HUDEP-2 (cell line): Measurements from ENCODE around the gene GGT6.

Source experiments
- DNase-seq, 76 experiments: peaks; one replicate each; lab custom pipeline; 2025; ENCODE audit not compliant: unreplicated experiment in 76 of 76; lab: John Stamatoyannopoulos, UW

GGT6 gene

GRCh38 chr17:4554997-4555799, 5.2 kb downstream of the GGT6 start, which contains the start of gene MYBBP1A:
Gene MYBBP1A, minus strand, starts transcription at chr17:4555384. Its CDS starts 60 bp downstream, at chr17:4555324.
- DNase-seq: peak in 75 of 76 experiments; percentile 25 to 96 (median 92)

- DNase-seq: no peak
Measured at GRCh38 chr17:4554441-4554996, 5.9 kb downstream of the GGT6 start.

DNA sequence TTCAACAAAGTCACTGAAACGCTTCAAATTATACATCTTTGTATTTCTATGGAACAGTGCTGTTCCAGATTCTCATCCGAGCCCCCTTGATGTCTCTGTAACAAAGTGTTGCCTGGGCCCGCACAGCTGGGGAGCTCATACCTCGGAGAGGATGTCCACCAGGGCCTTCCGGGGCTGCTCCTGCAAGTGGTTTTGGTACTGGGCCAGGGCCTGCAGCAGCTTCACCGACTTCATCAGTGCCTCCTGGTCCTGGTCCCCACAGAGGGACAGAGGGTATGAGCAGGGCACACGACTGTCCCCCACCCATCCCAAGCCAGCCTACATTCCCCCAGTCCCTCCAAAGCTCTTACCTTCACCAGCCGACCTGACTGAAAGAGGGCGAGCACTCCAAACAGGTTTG, 6.7 kb downstream of the GGT6 start:
- DNase-seq: peak in 1 of 76 experiments; percentile 9

DNA sequence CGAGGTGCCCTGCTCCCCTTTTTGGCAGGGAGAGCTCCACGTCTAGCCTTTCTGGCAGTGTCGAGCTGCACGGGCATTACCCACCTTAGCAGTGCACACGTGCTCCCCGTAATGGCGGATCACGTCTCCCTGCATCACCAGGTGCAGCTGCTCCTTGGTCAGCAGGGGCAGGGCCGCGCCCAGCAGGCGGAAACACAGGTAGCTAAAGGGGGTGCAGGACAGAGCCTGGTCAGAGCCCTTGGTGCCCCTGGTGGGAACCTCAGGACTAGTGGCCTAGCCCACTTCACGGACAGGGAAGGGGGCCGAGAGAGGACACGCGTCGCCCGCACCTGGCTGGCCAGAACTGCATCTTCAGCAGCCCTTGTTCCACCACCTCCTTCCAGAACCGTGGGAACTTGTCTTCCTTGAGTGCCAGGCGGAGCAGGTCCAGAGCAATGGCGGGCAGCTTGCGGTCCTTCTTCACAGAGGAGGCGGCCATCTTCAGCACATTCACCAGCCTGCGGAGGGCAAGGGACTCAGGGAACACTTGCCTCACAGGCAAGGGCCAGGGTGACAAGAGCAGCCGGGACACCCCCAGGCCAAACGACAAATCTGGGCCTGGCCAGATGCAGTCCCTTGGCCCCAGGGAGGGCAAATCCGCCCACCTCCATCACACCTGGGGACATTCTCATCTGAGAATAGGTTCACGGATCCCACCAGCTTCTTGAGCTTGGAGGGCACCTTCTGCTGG, 8.4 kb downstream of the GGT6 start:
- no peak for DNase-seq

- DNase-seq: peak in 35 of 76 experiments; percentile 2 to 56 (median 30)
Measured at GRCh38 chr17:4551141-4551540, 9.2 kb downstream of the GGT6 start.

GRCh38 chr17:4550534-4551039, 9.8 kb downstream of the GGT6 start:
- DNase-seq: no peak

- no peak for DNase-seq
Measured at GRCh38 chr17:4549781-4550533, 10.4 kb downstream of the GGT6 start.

DNA sequence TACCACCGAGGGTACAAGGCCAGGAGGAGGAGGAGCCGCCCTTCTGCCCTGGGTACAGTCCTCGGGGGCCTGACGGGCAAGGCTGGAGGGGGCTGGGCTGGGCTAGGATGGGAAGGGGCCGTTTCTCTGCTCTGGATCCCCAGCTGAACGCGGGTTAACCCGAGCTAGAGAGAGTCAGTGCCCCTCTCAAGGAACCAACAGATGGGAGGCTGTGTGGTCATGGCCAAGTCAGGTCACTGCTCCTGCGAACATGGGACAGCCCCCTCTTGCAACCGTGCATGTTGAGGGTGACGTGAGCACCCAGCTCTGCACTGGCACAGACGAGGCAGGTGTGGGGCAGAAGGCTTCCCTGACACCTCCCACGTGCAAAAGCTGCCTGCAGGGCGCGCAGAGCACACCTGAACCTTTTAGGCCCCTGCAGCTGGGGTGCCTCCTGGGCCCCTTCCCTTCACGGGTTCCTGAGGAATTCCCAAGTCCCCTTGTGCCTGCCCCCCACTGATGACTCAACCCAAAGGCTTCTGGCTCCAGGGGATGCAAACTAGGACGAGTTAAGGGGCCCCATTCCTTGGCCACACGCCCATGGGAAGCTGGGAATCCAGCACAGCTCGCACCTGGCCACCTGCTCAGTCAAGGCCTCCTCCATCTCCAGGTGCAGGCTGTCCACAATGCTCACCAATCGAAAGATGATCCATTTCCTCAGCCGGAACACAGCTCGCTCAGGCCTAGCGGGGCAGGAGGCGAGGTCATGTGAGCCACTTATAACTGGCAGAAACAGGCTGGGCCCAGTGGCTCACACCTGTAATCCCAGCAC, 11.5 kb downstream of the GGT6 start:
- no peak for DNase-seq

GRCh38 chr17:4548061-4548461, 12.3 kb downstream of the GGT6 start:
- DNase-seq: no peak

DNA sequence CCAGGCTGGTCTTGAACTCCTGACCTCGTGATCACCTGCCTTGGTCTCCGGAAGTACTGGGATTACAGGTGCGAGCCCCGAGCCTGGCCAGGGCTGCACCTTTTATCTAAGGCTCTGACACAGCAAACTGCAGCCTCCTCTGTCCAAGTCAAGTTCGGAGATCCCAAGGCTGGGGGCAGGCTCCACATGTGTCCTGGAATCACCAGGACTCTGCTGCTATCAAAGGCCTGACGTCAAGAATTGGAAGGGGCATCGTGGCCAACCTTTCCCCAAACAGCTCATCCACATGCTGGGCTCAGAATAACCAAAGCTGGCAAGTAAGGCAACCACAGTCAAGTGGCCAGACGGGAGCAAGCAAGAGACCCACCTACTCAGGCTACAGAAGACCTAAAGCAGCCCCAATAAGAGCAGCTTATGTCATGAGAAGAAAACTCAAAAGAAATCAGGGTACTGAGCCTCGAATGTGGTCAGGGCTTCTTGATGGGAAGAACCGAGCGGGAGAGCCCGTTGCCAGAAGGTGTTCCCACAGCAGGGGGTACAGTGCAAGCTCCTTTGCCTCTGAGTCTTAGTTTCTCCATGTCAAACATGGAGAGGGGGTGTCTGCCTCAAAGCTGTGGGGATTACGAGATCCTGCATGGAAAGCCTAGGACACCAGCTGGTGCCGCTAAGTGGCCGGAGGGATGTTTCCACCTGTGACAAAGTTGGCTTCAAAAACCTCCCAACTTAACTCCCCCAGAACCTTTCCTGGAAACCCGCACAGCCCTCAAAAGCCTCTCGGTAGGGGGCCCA, 13.1 kb downstream of the GGT6 start:
- no peak for DNase-seq

DNA sequence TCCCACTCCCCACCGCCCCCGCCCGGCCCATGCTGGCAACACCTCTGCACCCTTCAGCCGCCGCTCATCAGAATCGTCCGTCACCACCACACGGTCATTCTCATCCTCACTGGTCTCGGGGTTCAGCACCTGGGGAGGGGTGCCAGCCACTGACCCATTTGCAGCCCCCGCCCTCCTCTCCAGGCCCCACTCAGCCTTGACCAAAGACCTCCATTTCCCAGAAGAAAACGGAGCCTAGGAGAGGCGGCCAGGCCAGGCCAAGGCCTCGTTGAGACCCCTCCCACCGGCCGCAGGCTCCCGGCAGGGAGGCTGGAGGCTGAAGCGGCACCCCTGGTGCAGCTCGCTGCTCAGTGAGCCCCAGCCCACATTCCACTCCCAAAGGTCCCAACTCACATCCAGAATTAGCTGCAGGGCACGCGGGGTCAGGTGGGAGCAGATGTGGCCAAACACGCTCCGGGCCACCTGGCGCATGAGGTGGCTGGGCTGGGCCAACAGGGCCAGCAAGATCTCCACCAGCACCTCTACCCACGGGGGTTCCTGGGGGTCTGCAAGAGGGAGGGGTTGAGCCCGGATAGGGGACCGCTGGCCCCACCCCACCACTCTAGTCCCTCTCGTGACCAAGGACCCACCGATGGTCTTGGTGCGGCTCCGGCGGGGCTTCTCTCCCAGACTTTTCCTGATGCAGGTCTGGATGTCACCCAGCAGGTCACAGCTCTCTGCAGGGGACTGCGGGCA, 15.0 kb downstream of the GGT6 start:
- DNase-seq: no peak

GRCh38 chr17:4544951-4545216, 15.5 kb downstream of the GGT6 start:
- DNase-seq: no peak

GRCh38 chr17:4544135-4544950, 16.0 kb downstream of the GGT6 start:
- DNase-seq: no peak

GRCh38 chr17:4543557-4544026, 16.8 kb downstream of the GGT6 start:
- no peak for DNase-seq

GRCh38 chr17:4542726-4543191, 17.6 kb downstream of the GGT6 start:
- no peak for DNase-seq

- no peak for DNase-seq
Measured at GRCh38 chr17:4542003-4542725, 18.2 kb downstream of the GGT6 start.
